WTC11 (cell line): ENCODE measurements around the gene SMURF1. TPM values are rescaled to one million over a fixed set of nuclear protein-coding genes. Genes with fewer than 3 reads are reported as not detected.

Experiments used
- ATAC-seq: fragments of 200-7000 bp; cut with Tn5 transposase; 2 replicates; pipeline ENCODE4 v1.10.0; 2021; ENCODE audit warnings: mild to moderate bottlenecking, moderate library complexity
- CTCF ChIA-PET: fragments of 300-600 bp; sonication (Branson Sonifier 250); formaldehyde crosslinking; loops from one replicate; lab custom pipeline; 2021; ENCODE audit warnings: antibody characterized with exemption; lab: Charles Lee
- POLR2A ChIA-PET: fragments of 350-600 bp; sonication (Branson Sonifier 250); formaldehyde crosslinking; loops from one replicate; lab custom pipeline; 2021; ENCODE audit warnings: antibody characterized with exemption; lab: Charles Lee
- DNase-seq: peaks from one replicate; pipeline ENCODE4 v3.0.0; 2021; ENCODE audit warnings: low spot score
- H3K27ac Mint-ChIP-seq: 2 replicates; pipeline ENCODE4 v1.8.0; 2021; ENCODE audit warnings: mixed read lengths
- H3K27me3 Mint-ChIP-seq: 2 replicates; pipeline ENCODE4 v1.8.0; 2021; ENCODE audit warnings: low read depth, mild to moderate bottlenecking, moderate library complexity, mixed read lengths
- H3K36me3 Mint-ChIP-seq: 2 replicates; pipeline ENCODE4 v1.8.0; 2021; ENCODE audit warnings: mixed read lengths
- H3K4me1 Mint-ChIP-seq: 2 replicates; pipeline ENCODE4 v1.8.0; 2022; ENCODE audit warnings: mixed read lengths
- H3K4me3 Mint-ChIP-seq: 2 replicates; pipeline ENCODE4 v1.8.0; 2021; ENCODE audit warnings: mild to moderate bottlenecking, moderate library complexity, mixed read lengths
- H3K9me3 Mint-ChIP-seq: 2 replicates; pipeline ENCODE4 v1.8.0; 2021; ENCODE audit warnings: mixed read lengths
- ATF6 ChIP-seq: sonication (generic); formaldehyde crosslinking; IDR thresholded peaks from 2 replicates; pipeline ENCODE4 v1.8.1; 2023; ENCODE audit warnings: mild to moderate bottlenecking, missing genetic modification reagents
- CDX4 ChIP-seq: fragments of 250-450 bp; sonication (Bioruptor Pico); IDR thresholded peaks from 2 replicates; pipeline ENCODE4 v1.9.0; 2021; ENCODE audit warnings: moderate library complexity, mild to moderate bottlenecking, inconsistent platforms, borderline replicate concordance
- CREB1 ChIP-seq: sonication (generic); formaldehyde crosslinking; IDR thresholded peaks from 2 replicates; pipeline ENCODE4 v1.8.0; 2023; ENCODE audit warnings: mild to moderate bottlenecking, missing genetic modification reagents
- CREM ChIP-seq: sonication (generic); formaldehyde crosslinking; IDR thresholded peaks from 2 replicates; pipeline ENCODE4 v1.8.1; 2022; ENCODE audit warnings: mild to moderate bottlenecking, missing genetic modification reagents, moderate library complexity
- ESRRA ChIP-seq: sonication (generic); formaldehyde crosslinking; IDR thresholded peaks from 2 replicates; pipeline ENCODE4 v1.8.1; 2022; ENCODE audit warnings: mild to moderate bottlenecking, missing genetic modification reagents, borderline replicate concordance
- ETV6 ChIP-seq: sonication (generic); formaldehyde crosslinking; IDR thresholded peaks from 2 replicates; pipeline ENCODE4 v1.8.1; 2022; ENCODE audit warnings: mild to moderate bottlenecking, missing genetic modification reagents
- GABPB1 ChIP-seq: sonication (generic); formaldehyde crosslinking; IDR thresholded peaks from 2 replicates; pipeline ENCODE4 v1.8.1; 2023; ENCODE audit warnings: mild to moderate bottlenecking, missing genetic modification reagents
- IRF2 ChIP-seq: sonication (generic); formaldehyde crosslinking; IDR thresholded peaks from 2 replicates; pipeline ENCODE4 v1.8.0; 2022; ENCODE audit warnings: low read depth, missing genetic modification reagents, borderline replicate concordance
- PRDM15 ChIP-seq: sonication (generic); formaldehyde crosslinking; IDR thresholded peaks from 2 replicates; pipeline ENCODE4 v1.8.0; 2022; ENCODE audit warnings: missing genetic modification reagents
- SMAD3 ChIP-seq: sonication (generic); formaldehyde crosslinking; IDR thresholded peaks from 2 replicates; pipeline ENCODE4 v1.8.0; 2022; ENCODE audit warnings: missing genetic modification reagents, mild to moderate bottlenecking, borderline replicate concordance
- TCF7 ChIP-seq: sonication (generic); formaldehyde crosslinking; IDR thresholded peaks from 2 replicates; pipeline ENCODE4 v1.8.0; 2022; ENCODE audit warnings: mild to moderate bottlenecking, low read depth, missing genetic modification reagents, moderate library complexity
- TEAD1 ChIP-seq: sonication (generic); formaldehyde crosslinking; IDR thresholded peaks from 2 replicates; pipeline ENCODE4 v1.8.0; 2022; ENCODE audit warnings: mild to moderate bottlenecking, missing genetic modification reagents
- total RNA-seq: library from RNA; stranded (reverse); gene quantifications from 3 replicates; pipeline ENCODE4 v1.2.3, GENCODE V29; 2021
- TF ChIP-seq, protein P1 (sequence below): sonication (generic); formaldehyde crosslinking; IDR thresholded peaks from 2 replicates; pipeline ENCODE4 v1.8.1; 2022; ENCODE audit warnings: missing genetic modification reagents, borderline replicate concordance
- TF ChIP-seq, protein P2 (sequence below): sonication (generic); formaldehyde crosslinking; IDR thresholded peaks from 2 replicates; pipeline ENCODE4 v1.8.0; 2022; ENCODE audit warnings: mild to moderate bottlenecking, missing genetic modification reagents
- TF ChIP-seq, protein P3 (sequence below): sonication (generic); formaldehyde crosslinking; IDR thresholded peaks from 2 replicates; pipeline ENCODE4 v1.8.1; 2022; ENCODE audit warnings: mild to moderate bottlenecking, missing genetic modification reagents, moderate library complexity, borderline replicate concordance
- TF ChIP-seq, protein P4 (sequence below): sonication (generic); formaldehyde crosslinking; IDR thresholded peaks from 2 replicates; pipeline ENCODE4 v1.8.1; 2023; ENCODE audit warnings: mild to moderate bottlenecking, missing genetic modification reagents, moderate library complexity

The SMURF1 gene
- total RNA-seq, 1 experiment from 2014 or later, result 23.2 TPM

DNA sequence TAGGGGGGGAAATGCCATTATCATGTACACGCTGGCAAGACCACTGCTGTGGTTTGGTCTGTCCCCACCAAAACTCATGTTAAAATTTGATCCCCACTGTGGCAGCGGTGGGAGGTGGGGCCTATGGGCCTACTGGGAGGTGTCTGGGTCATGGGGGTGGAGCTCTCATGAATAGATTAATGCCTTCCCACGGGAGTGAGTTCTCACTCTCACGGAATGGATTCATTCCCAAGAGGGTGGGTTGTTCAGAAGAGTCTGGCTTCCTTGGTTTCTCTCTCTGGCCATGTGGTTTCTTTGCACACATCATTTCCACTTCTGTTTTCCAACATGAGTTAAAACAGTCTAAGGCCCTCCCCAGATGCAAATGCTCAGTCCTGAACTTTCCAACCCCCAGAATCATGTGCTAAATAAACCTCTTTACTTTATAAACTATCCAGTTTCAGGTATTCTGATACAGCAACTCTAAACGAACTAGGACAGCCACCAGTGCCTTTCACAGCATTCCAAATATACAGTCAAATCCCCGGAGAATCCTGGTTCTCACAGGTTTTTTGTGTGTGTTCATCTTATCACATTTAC lies 44.3 kb downstream of the SMURF1 start:
- TF ChIP-seq, protein P1, sequence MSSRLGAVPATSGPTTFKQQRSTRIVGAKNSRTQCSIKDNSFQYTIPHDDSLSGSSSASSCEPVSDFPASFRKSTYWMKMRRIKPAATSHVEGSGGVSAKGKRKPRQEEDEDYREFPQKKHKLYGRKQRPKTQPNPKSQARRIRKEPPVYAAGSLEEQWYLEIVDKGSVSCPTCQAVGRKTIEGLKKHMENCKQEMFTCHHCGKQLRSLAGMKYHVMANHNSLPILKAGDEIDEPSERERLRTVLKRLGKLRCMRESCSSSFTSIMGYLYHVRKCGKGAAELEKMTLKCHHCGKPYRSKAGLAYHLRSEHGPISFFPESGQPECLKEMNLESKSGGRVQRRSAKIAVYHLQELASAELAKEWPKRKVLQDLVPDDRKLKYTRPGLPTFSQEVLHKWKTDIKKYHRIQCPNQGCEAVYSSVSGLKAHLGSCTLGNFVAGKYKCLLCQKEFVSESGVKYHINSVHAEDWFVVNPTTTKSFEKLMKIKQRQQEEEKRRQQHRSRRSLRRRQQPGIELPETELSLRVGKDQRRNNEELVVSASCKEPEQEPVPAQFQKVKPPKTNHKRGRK, result no peak
- TF ChIP-seq TCF7 (CRISPR knock-in tag) (no peak), ETV6 (no peak), ATF6 (CRISPR knock-in tag) (no peak), CREM (CRISPR knock-in tag) (no peak), CREB1 (CRISPR knock-in tag) (no peak), ESRRA (CRISPR knock-in tag) (no peak), SMAD3 (no peak), CDX4 (CRISPR knock-in tag) (no peak)
- TF ChIP-seq, protein P2, sequence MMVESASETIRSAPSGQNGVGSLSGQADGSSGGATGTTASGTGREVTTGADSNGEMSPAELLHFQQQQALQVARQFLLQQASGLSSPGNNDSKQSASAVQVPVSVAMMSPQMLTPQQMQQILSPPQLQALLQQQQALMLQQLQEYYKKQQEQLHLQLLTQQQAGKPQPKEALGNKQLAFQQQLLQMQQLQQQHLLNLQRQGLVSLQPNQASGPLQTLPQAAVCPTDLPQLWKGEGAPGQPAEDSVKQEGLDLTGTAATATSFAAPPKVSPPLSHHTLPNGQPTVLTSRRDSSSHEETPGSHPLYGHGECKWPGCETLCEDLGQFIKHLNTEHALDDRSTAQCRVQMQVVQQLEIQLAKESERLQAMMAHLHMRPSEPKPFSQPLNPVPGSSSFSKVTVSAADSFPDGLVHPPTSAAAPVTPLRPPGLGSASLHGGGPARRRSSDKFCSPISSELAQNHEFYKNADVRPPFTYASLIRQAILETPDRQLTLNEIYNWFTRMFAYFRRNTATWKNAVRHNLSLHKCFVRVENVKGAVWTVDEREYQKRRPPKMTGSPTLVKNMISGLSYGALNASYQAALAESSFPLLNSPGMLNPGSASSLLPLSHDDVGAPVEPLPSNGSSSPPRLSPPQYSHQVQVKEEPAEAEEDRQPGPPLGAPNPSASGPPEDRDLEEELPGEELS (CRISPR knock-in tag), result no peak
- TF ChIP-seq, protein P3, sequence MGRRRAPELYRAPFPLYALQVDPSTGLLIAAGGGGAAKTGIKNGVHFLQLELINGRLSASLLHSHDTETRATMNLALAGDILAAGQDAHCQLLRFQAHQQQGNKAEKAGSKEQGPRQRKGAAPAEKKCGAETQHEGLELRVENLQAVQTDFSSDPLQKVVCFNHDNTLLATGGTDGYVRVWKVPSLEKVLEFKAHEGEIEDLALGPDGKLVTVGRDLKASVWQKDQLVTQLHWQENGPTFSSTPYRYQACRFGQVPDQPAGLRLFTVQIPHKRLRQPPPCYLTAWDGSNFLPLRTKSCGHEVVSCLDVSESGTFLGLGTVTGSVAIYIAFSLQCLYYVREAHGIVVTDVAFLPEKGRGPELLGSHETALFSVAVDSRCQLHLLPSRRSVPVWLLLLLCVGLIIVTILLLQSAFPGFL, result no peak
- TF ChIP-seq, protein P4, sequence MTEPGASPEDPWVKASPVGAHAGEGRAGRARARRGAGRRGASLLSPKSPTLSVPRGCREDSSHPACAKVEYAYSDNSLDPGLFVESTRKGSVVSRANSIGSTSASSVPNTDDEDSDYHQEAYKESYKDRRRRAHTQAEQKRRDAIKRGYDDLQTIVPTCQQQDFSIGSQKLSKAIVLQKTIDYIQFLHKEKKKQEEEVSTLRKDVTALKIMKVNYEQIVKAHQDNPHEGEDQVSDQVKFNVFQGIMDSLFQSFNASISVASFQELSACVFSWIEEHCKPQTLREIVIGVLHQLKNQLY (CRISPR knock-in tag), result no peak
- Mint-ChIP-seq H3K9me3 (0 out of 2 replicates have a peak, but pooled peaks cover 4% of the 10 kb centered on the region), H3K36me3 (peaks cover 2% of the 10 kb centered on the region; the same call in 1 of the 2 replicates), H3K27ac (peak overlapping the region; percentile 82), H3K4me1 (peaks cover 39% of the 10 kb centered on the region), H3K27me3 (no peaks in the 10 kb centered on the region), H3K4me3 (peak overlapping the region; percentile 6; the same call in 1 of the 2 replicates)
- POLR2A ChIA-PET, result no interaction called here
- CTCF ChIA-PET, result interaction anchor here (1.5 kb wide), 1 partner anchor 63 kb away, joined by 6 read pairs; no protein-coding TSS in a partner anchor
- ATAC-seq (peak; percentile 72), DNase-seq (no peak)

- ATAC-seq, result peak; percentile 79
- Mint-ChIP-seq H3K4me3 (peak overlapping the region; percentile 6), H3K9me3 (0 out of 2 replicates have a peak, but pooled peaks cover 4% of the 10 kb centered on the region), H3K4me1 (peaks cover 39% of the 10 kb centered on the region), H3K36me3 (peaks cover 2% of the 10 kb centered on the region; the same call in 1 of the 2 replicates), H3K27me3 (no peaks in the 10 kb centered on the region), H3K27ac (peak overlapping the region; percentile 82)
- no peak for TF ChIP-seq TEAD1
- peak; percentile 92 for TF ChIP-seq PRDM15 (CRISPR knock-in tag)
- no peak for TF ChIP-seq IRF2
- peak; percentile 56; the same call in 1 of the 2 replicates for TF ChIP-seq GABPB1
- no peak for DNase-seq
- CTCF ChIA-PET, result interaction anchor here (1.5 kb wide), 1 partner anchor 62 kb away, joined by 6 read pairs; no protein-coding TSS in a partner anchor
- POLR2A ChIA-PET, result no interaction called here
Observed at GRCh38 chr7:99098824-99099498, 44.9 kb downstream of the SMURF1 start.
